Endothelial cell of umbilical vein (primary cell): ENCODE data around the gene SYCP2.
"Not testable (repeated sequence)": the region's sequence is repeated elsewhere in the genome, so short reads cannot be mapped to it uniquely, and the experiment has no call there.

ENCODE experiments used
- EZH2 ChIP-seq: IDR thresholded peaks from 2 replicates; pipeline ENCODE4 v1.6.1; 2012; ENCODE audit warnings: borderline replicate concordance, low read depth, mild to moderate bottlenecking, moderate library complexity, low read length, inconsistent platforms; ENCODE audit not compliant: severe bottlenecking
- FOS ChIP-seq: IDR thresholded peaks from 2 replicates; pipeline ENCODE4 v1.6.1; 2011; ENCODE audit warnings: mild to moderate bottlenecking, low read length, moderate library complexity, borderline replicate concordance; ENCODE audit not compliant: insufficient read depth
- GATA2 ChIP-seq: IDR thresholded peaks from 2 replicates; pipeline ENCODE4 v1.7.0; 2011; ENCODE audit warnings: low read depth, mild to moderate bottlenecking, moderate library complexity, mixed read lengths, low read length; ENCODE audit not compliant: insufficient read length, insufficient read depth
- POLR2A ChIP-seq: IDR thresholded peaks from 2 replicates; pipeline ENCODE4 v1.6.1; 2012; ENCODE audit warnings: low read depth, mild to moderate bottlenecking, control low read depth, low read length
- POLR2AphosphoS5 ChIP-seq: IDR thresholded peaks from 2 replicates; pipeline ENCODE4 v1.6.1; 2012; ENCODE audit warnings: low read depth, mild to moderate bottlenecking, control low read depth, low read length, moderate library complexity; ENCODE audit not compliant: insufficient read depth
- TF ChIP-seq, protein P1 (sequence below), 2 donors: IDR thresholded peaks; 1 replicate in 1 of 2; 2 replicates in 1 of 2; pipeline ENCODE4 v1.5.1; 2011; ENCODE audit warnings: low read length in 2 of 2, mild to moderate bottlenecking in 2 of 2, moderate library complexity in 2 of 2, control low read depth in 1 of 2, inconsistent platforms in 1 of 2, low read depth in 1 of 2; ENCODE audit not compliant: insufficient read depth in 1 of 2; ENCODE audit errors: extremely low read depth in 1 of 2
- TF ChIP-seq, protein P2 (sequence below): IDR thresholded peaks from 2 replicates; pipeline ENCODE4 v1.6.1; 2011; ENCODE audit not compliant: insufficient read depth, insufficient read length

DNA sequence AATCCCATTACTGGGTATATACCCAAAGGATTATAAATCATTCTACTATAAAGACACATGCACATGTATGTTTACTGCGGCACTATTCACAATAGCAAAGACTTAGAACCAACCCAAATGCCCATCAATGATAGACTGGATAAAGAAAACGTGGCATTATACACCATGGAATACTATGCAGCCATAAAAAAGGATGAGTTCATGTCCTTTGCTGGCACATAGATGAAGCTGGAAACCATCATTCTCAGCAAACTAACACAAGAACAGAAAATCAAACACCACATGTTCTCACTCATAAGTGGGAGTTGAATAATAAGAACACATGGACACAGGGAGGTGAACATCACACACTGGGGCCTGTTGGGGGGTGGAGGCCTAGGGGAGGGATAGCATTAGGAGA lies 43.4 kb downstream of the SYCP2 start:
- TF ChIP-seq EZH2, POLR2AphosphoS5, POLR2A, GATA2, FOS: not testable (repeated sequence)
- TF ChIP-seq, protein P1, sequence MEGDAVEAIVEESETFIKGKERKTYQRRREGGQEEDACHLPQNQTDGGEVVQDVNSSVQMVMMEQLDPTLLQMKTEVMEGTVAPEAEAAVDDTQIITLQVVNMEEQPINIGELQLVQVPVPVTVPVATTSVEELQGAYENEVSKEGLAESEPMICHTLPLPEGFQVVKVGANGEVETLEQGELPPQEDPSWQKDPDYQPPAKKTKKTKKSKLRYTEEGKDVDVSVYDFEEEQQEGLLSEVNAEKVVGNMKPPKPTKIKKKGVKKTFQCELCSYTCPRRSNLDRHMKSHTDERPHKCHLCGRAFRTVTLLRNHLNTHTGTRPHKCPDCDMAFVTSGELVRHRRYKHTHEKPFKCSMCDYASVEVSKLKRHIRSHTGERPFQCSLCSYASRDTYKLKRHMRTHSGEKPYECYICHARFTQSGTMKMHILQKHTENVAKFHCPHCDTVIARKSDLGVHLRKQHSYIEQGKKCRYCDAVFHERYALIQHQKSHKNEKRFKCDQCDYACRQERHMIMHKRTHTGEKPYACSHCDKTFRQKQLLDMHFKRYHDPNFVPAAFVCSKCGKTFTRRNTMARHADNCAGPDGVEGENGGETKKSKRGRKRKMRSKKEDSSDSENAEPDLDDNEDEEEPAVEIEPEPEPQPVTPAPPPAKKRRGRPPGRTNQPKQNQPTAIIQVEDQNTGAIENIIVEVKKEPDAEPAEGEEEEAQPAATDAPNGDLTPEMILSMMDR (IDR thresholded peaks at IDR 0.05; ENCODE audit: extremely low read depth in 1 of 2, insufficient read depth in 1 of 2, low read depth in 1 of 2, low read length in 2 of 2), result not testable (repeated sequence)
- TF ChIP-seq, protein P2, sequence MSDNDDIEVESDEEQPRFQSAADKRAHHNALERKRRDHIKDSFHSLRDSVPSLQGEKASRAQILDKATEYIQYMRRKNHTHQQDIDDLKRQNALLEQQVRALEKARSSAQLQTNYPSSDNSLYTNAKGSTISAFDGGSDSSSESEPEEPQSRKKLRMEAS, result not testable (repeated sequence)
